GM19025 (cell line): Measurements from ENCODE around the gene G6PC3.
"Not testable (repeated sequence)": the region's sequence is repeated elsewhere in the genome, so short reads cannot be mapped to it uniquely, and the experiment has no call there.

Source experiments
- ATAC-seq: cut with Tn5 transposase; IDR thresholded peaks from one replicate; pipeline ENCODE4 v1.9.1; 2021; ENCODE audit warnings: mild to moderate bottlenecking, low read depth, moderate library complexity; ENCODE audit not compliant: unreplicated experiment

Gene G6PC3

DNA sequence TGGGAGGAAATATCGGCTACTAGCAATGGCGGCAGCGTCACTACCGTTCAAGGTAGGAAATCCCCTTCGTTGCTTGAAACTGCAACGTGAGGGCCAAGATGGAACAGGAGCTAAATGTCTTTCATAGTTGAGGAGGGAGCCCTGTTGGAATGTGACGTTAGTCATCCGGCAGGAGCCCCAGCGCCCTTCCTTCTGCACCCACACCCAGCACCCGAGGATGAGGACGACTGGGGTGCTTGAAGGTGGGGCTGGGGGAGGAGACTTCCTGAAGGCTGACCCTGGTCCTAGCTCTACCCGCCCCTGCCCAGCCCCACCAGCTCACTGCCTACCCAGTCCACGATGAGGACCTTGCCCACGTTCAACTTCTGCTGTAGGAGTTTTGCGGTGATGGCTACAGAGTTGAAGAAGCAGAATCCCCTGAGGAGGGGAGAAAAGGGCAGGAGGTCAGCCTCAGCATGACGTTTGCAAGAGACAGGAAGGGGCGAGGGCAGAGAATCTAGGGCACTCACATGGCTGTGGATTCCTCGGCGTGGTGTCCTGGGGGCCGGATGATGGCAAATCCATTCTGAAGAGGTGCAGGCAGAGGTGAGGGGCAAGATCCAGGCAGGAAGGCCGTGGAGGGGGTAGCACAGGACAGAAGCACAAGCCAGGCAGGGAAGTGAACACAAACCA lies 11.9 kb downstream of the G6PC3 start:
- no peak for ATAC-seq

DNA sequence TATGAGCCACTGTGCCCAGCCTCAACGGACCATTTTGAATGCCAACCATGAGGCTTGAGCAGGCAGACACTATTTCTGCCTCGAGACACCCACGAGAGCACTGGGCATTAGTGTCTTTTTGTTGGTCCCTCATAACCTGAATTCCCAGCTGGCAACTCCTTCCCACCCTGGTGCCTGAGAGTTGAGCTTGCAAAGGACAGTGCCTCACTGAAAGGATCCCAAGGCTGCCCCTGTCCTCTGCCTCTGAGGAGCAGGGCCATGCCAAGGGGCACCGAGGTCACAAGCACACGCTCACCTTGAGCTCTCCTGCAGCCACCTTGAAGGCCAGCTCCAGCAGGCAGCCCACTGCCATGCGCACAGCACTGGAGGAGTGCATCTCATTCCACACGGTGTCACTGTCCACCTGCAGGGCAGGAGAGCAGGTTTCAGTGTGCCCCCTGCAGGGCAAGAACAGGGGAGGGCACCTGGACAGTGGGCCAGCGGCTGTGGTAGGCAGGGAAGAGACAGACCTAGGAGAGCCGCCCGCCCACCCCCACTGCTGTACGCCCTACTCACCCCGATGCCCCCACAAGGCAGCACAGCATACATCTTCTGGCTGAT lies 12.8 kb downstream of the G6PC3 start:
- no peak for ATAC-seq

DNA sequence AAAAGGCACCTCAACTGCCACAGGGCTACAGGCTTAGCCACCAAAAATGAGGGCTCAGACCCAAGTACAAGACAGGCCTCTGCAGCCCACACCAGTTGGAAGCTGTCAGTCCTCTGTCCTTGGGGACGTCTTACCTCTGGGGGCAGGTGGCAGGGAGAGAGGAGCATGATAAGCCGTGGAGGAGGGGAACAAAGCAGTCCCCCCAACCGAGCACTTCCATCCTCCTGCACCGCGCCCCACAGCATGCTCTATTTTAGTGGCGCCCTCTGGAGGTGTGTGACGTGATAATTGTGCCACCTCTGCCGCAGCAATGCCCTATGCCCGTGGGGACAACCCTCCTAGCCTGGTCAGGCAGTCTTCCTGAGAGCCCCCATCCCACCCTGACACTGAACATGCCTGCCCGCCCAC lies 13.6 kb downstream of the G6PC3 start:
- no peak for ATAC-seq

DNA sequence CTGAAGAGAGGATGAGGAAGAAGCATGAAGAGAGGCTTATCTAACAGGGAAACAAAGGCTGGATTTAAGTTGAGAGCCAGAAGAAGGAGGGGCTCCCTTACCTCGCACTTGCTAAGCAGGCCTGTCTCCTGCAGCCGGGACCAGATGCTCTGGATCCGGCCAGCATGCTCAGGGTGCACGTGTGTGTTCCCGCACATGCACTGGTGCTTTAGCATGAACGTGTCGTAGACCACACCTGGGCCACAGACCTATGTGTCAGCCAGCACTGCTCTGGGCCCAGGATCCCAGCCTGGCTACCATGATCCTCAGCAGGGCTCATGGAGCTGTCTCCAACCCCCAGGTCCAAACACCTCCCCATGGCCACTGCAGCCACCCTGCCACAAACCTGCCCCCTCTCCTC lies 14.4 kb downstream of the G6PC3 start:
- ATAC-seq: no peak

DNA sequence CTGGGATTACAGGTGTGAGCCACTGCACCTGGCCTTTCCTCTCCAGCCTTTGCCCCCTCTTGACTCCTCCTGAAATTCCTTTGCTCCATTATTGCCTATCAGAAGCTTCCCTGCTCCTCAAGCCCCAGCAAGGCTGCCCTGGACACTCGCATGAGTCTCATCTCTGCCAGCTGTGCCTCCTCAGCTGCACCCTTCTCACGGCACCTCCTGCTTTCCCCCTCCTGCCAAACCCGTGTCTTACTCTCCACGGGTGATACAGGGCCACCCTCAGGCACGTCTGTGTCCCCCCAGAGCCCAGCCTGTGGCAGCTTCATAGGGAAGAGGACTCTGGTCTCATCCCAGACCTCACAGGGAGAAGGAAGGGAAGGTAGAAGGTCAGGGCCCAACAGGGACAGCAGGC lies 15.4 kb downstream of the G6PC3 start:
- no peak for ATAC-seq

DNA sequence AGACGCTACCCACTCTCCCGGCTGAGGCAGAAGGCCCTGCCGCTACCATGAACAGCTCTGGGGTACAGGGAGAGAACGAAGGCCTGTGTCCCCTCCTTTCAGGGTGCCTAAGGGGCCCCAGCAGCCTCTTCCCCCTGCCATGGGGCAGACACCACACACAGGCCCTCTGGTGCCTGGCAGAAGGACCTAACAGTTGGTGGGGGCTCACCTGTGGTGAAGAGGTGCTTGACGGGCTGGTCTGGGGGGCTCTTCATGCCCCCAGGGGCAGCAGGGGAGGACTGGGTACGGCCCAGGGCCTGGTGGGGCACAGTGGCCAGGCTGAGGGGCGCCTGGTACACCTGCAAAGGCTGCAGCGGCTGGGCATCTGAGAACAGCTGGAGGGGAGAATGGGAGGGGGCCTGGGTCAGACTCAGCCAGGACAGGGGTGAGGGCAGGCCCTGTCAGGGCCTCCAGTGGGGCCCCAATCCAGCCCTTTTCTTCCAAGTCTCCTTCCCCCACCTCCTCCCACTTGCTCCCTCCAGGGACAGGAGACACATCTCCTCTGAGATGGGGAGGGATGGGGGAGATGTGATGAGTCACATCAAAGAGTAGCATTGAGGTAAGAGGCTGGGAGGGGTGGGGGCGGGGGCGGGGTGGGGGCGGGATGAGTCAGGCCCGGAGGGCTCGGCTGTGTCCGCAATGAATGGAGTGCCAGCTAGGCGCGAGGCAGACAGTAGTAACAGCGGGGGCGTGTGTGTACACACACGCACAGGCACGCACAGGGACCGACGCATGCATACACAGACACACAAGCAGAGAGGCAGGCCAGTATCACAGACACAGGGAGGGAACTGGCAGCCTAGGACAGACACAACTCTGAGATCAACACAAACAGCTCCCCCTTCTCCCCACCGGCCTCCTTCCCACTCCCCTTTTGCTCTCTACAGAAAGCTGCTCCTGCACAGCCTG lies 16.1 kb downstream of the G6PC3 start:
- ATAC-seq: no peak

DNA sequence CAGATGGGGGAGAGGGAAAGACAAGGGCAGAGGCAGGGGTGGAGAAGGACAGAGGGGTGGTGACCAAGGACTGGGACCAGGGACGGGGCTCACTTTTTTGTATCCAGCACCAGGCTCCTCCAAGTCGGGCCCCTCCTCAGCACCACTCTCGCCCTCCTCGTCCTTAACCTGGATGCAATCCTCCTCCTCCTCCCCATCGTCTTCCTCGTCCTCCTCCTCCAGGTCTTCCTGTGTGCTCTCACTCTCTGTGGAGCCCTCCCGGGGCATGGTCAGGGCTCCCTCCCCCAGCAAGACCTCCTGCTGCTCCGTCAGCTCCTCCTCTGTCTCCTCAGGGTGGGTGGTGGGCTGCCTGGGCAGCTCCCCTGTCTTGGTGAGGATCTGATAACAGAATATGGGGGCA lies 16.8 kb downstream of the G6PC3 start:
- no peak for ATAC-seq

DNA sequence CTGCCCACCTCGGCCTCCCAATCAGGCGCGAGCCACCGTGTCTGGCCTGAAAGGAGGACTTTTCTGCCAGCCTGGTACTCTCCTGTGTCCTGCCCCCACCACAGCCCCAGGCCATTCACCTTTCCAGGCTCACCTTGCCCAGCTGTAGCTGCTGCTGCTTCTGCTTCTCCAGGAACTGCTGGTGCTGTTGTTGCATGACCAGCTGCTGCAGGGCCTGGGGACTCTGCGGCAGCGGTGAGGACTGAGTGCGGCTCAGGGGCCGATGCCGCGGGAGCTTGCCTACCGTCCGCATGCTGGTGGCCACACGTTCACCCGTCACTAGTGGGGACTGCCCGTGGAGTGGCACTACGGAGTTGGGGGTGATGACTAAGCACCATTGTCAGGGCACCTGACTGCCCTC lies 17.7 kb downstream of the G6PC3 start:
- ATAC-seq: no peak

DNA sequence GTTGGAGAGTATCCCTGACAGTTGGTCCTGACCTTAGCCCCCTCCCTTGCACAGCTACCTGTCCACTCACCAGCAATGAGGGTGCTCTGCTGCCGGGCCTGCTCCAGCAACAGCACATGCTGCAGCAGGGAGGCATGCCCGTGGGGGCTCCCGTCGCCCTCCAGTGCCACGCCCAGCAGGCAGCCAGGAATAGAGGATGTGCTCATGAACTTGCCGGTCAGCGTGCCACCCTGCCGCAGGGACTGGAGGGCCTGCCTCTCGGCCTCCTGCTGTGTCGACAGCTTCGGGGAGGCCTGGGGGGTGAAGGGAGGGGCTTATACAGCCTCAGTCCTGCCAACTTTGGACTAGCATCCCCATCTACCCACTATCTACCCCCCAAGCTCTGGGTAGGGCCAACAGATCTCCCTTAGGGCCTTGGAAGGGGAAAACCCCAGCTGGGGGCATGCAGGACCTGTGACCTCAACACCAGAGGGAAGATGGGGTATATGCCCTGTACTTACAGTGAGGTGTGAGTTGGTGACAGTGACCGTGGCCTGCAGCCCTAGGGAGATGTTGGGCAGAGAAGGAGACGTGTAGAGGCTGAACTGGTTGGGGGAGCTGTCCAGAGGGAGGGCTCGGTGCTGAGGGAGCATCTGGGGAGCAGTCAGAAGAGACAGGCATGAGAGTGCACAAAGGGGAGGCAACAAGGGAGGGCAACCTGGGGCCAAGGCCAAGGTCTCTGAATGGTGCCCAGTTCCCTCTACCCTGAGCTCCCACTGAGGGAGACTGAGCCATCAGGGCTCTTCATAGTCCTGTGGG lies 20.9 kb downstream of the G6PC3 start:
- no peak for ATAC-seq

DNA sequence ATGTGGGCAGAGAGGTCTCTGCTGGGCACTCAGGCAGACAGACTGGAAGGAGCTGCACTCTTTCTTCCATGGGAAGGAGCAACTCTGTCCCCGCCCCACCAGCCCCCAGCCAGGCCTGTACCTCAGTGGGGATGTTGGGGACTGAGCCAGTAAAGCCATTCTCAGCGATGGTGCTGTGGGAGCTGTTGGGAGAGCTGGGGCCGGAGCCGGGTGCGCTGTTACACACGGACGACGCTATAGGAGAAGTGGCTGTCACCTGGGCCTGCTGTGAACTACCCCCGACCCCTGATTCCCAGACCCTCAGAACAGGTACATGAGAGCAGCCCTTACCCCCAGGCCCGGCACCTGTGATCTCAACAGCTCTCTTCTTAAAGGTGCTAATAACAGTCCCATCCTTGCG lies 21.5 kb downstream of the G6PC3 start:
- no peak for ATAC-seq

DNA sequence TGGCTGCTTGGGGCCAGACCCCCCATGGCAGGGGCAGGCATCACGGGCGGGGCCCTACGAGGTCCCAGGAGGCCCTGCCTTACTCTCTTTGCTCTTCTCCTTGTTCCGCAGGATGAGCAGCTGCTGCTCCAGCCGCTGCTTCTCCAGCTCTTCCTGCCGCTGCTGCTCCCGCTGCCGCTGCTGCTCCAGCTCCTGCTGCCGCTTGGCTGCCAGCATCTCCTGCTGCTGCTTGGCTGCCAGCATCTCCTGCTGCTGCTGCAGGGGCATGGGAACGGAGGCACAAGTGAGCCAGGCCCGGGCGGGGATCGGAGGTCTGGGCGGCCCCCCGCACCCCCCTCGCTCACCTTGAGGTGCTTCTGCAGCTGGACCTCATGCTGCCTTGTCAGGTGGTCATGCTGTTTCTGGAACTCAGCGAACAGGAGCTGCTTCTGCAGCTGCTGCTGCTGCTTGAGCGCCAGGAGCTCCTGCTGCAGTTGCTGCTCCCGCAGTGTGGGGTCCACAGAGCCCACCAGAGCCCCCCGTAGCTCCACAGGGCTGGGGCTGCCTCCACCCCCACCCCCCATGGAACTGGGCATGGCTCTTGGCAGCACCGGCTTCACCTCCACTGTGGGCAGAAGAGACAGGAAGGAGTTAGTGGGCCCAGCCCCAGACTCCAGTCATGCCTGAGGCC lies 22.8 kb downstream of the G6PC3 start:
- no peak for ATAC-seq

DNA sequence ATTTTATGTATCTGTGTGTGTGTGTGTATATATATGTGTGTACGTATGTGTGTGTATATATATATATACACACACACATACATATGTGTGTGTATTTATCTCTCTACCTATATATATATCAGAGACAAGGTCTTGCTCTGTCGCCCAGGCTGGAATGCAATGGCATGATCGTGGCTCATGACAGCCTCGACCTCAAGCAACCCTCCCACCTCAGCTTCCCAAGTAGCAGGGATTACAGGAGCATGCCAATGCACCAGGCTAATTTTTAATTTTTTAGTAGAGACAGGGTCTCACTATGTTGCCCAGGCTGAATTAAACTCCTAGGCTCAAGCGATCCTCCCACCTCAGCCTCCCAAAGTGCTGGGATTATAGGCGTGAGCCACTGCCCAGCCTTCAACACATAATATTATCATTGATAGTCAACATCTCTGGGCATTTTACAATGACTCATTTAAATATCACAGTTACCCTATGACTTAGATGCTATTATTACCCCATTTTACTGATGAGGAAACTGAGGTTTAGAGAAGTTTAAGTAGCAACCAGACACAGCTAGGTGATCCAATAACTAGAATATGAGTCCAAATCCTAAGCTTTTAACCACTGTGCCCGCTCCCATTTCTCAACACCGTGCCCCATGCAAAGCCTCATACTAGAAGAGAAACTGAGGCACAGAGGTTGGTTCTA lies 24.3 kb downstream of the G6PC3 start:
- no peak for ATAC-seq

DNA sequence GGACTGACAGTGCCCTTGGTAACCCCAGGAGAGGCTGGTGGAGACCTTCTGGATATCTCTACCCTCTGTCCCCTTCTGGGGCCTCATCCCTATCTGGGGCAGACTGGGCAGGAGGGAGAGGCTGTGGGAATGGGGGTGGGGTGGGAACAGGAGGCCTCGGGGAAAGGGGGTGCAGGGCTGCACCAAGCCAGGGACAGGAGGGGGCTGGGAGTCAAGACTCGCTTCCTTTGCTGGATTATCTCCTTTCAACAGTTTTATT lies 24.8 kb downstream of the G6PC3 start:
- ATAC-seq: no peak

DNA sequence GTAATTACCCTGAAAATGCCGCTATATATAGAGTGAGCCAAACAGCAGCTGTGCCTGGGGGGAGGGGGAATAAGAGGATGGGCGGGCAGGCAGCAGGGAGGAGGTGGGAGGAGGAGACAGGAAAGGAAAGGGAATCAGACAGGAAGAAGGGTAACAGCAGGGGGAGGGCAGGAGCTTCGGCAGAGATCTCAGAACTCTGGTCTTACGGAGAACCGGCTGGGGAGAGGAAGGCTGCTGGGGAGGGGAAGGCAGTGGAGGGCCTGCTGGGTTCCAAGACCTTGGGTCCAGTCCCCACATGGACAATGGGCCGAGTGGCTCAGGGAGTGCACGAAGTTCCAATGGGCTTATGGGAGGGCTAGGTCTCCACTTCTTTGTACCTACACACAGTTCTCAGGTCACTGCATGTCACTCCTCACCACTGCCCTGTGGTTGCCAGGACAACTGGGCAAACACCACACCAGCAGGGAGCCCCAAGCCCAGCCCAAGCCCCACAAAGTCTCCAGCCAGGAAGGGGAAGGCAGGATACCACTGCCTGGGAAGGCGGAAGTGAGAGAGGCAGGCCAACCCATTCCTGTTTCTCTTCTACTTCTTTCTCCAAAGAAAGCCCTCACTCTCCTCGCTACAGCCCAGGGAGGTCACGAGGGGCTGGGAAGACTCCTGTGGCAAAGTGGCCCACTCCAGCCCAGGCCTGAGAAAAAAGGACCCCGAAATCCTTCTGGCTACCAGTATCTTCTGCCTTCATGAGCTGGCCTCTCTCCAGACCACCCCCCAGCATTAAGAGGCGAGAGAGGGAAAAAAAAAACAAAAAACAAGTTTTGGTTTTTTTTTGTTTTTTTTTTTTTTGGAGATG lies 25.3 kb downstream of the G6PC3 start:
- no peak for ATAC-seq

DNA sequence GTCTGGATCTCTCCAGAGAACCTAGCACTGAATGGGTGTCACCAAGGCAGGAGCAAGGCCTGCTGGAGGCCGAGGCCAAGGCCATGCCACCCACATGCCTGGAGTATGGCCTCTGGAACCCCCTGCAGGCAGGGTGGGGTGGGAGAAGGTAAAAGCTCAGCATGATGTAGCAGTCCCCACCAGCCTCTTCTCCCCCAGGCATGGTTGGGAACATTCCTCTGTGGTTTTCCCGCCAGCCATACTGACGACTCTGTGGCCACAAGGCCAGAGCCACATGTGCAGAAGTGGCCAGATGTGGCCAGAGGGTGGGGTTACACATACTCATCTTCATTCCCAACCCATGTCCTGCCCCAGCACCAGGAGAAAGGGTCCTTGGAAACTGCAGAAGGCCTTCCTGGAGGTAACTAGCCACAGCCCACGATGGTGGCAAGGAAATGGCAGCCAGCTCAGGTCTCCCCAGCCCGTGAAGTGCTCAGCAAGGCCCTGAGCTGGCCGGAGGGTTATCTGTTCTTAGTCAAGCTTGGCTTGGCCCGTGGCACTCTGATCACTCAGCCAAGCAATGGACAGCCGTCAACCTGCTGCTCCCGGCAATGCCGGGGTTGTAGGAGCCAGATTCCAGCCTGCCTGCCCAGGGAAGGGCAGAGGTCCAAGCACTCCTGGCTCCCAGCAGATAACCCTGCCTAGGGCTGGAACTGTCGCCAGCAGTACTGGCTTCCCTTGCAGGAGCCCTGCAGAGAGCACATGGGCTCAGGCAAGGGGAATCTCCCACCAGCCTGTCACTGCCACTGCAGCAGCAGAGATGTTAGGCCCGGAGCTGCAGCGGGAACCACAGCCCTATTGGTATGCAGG lies 26.8 kb downstream of the G6PC3 start:
- ATAC-seq: no peak

DNA sequence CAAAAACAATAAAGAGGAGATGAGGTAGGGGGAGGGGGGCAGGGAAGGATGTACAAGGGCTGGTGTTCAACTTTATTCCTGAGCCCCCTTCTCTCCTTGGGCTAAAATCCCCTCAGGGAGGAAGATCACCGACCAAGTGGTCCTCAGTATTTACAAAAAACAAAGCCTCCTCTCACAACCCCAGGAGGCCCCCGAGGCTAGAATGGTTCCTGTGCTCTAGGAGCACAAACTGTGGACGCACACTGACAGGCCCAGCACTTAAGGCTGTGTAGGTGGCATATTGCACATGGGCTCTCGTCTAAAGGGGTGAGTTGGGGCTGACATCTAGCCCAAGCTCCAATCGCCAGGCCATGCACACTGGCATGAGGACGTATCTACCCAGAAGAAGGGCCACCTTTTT lies 31.3 kb downstream of the G6PC3 start:
- not testable (repeated sequence) for ATAC-seq

DNA sequence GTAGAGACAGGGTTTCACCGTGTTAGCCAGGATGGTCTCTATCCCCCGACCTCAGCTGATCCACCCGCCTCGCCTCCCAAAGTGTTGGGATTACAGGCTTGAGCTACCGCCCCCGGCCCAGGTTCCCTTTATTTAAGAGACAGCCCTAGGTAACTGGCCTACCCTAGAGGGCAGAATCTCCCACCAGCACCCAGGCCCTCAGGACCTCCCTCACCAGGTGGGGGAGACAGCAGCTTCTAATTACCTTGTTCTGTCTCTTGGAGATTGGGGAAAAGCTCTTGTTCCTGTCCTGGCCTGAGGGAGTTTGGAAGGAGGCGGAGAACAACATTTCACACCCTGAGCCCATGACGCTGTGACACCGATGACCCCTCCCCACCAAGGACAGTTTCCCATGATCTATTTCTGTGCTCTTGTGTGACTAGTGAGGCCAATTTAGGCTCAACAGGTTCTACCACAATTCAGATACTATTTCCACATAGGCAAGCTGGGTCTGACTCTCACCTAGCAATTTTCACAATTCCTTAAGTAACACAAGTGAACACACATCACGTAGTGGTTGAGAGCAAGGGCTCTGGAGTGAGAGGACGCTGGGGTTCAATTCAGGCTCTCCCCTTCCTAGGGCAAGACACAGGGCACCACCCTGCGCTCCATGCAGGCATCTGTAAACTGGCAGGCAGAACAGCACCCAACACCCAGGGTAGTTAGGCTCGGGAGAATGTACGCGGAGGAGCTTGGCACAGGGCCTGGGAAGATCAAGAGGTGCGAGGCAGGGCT lies 32.5 kb downstream of the G6PC3 start:
- ATAC-seq: no peak
